Measurements from ENCODE around the gene APOBEC3H.
"Not testable (repeated sequence)": the region's sequence is repeated elsewhere in the genome, so short reads cannot be mapped to it uniquely, and the experiment has no call there.

The APOBEC3H gene

DNA sequence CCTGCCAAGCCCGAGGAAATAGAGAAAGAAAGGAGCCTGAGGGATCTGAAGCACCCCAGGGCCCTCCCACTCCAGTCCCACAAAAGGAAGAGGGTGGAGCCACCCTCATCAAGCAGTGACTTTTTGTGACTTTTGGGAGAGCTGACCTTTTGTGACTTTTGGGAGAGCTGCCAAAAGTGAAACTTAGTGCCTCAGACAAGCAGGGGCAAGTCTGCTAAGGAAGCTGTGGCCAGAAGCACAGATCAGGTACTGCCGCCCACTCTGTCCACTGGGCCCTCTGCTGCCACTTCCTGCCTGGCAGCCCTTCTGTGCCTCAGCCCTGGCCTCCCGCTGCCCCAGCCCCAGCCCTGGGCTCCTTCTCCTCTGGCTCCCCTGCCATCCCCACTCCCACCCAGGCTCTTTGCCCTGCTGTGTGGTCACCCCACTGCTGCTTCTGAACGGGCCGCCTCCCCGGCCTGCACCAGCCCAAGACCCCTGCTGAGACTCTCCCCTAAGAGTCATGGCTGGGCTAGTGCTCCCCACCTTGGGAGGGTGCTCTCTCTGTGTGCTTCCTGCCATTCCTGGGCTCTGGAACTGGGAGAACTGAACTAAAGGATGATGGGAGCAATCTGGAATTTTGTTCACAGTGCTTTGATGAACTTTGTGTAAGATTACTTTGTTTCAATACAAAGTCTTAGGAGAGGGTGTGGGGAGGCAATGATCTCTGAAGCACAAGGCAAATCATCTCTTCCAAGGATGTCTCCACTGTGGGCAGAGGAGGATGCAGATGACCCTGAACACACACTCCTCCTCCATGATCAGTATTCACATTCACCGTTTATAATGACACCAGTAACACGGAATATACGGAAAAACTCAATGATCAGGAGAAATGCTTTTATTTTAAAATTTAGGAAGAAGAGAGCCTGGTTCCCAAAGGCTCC, at the start of gene APOBEC3H:
Gene APOBEC3H, plus strand, starts transcription at position 147 of the 923 bp plus-strand sequence. CDS start 3,035 bp downstream, outside the sequence.
- no peak within 1 kb of the TSS for H2AFZ ChIP-seq (ENCODE audit: low read length)
- H3K27ac ChIP-seq (ENCODE audit: low read depth, low read length, poor library complexity, severe bottlenecking): no peak within 1 kb of the TSS
- no peaks in the 10 kb centered on the region for H3K4me1 ChIP-seq (ENCODE audit: insufficient read depth, low read length, severe bottlenecking)
- H3K79me2 ChIP-seq (ENCODE audit: insufficient read depth, low read length): no peaks in the 10 kb centered on the region
- no peaks in the 10 kb centered on the region for H3K9me2 ChIP-seq (ENCODE audit: low read depth, low read length)
- no peak within 1 kb of the TSS for H3K4me3 ChIP-seq (ENCODE audit: low read depth, low read length, poor library complexity, severe bottlenecking)
- H3K9me3 ChIP-seq (ENCODE audit: low read length): no peaks in the 10 kb centered on the region
- no peaks in the 10 kb centered on the region for H3K27me3 ChIP-seq (ENCODE audit: insufficient read depth, low read length)
- no peak within 1 kb of the TSS for H3K4me2 ChIP-seq (ENCODE audit: low read length)
- H4K20me1 ChIP-seq (ENCODE audit: insufficient read depth, low read length): no peaks in the 10 kb centered on the region
- H3K9ac ChIP-seq (ENCODE audit: low read length): no peak within 1 kb of the TSS
- H3F3A ChIP-seq (ENCODE audit: insufficient read depth, low read length): no peaks in the 10 kb centered on the region
- no peaks in the 10 kb centered on the region for H3K36me3 ChIP-seq (ENCODE audit: insufficient read depth, low read length)
- TF ChIP-seq, protein P1, sequence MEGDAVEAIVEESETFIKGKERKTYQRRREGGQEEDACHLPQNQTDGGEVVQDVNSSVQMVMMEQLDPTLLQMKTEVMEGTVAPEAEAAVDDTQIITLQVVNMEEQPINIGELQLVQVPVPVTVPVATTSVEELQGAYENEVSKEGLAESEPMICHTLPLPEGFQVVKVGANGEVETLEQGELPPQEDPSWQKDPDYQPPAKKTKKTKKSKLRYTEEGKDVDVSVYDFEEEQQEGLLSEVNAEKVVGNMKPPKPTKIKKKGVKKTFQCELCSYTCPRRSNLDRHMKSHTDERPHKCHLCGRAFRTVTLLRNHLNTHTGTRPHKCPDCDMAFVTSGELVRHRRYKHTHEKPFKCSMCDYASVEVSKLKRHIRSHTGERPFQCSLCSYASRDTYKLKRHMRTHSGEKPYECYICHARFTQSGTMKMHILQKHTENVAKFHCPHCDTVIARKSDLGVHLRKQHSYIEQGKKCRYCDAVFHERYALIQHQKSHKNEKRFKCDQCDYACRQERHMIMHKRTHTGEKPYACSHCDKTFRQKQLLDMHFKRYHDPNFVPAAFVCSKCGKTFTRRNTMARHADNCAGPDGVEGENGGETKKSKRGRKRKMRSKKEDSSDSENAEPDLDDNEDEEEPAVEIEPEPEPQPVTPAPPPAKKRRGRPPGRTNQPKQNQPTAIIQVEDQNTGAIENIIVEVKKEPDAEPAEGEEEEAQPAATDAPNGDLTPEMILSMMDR (IDR thresholded peaks at IDR 0.05; ENCODE audit: low read length): no peak
- no peak for TF ChIP-seq EZH2 (IDR thresholded peaks at IDR 0.05; ENCODE audit: borderline replicate concordance, low read length)

DNA sequence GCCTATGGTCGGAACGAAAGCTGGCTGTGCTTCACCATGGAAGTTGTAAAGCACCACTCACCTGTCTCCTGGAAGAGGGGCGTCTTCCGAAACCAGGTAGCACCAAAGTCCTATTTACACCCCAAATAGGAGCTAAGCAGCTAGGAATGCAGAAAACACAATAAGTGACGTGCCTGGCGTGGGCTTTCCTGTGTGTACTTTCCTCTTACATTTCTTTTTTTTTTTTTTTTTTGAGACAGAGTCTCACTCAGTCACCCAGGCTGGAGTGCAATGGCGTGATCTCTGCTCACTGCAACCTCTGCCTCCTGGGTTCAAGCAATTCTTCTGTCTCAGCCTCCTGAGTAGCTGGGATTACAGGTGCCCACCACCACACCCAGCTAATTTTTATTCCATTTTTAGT, 47.6 kb upstream of the APOBEC3H start:
- not testable (repeated sequence) for H3K27ac ChIP-seq (ENCODE audit: low read depth, low read length, poor library complexity, severe bottlenecking); H3K9me3 ChIP-seq (ENCODE audit: low read length); H3K36me3 ChIP-seq (ENCODE audit: insufficient read depth, low read length); H4K20me1 ChIP-seq (ENCODE audit: insufficient read depth, low read length); H2AFZ ChIP-seq (ENCODE audit: low read length); H3K4me3 ChIP-seq (ENCODE audit: low read depth, low read length, poor library complexity, severe bottlenecking); H3K4me1 ChIP-seq (ENCODE audit: insufficient read depth, low read length, severe bottlenecking); H3K27me3 ChIP-seq (ENCODE audit: insufficient read depth, low read length); H3K79me2 ChIP-seq (ENCODE audit: insufficient read depth, low read length); H3F3A ChIP-seq (ENCODE audit: insufficient read depth, low read length); H3K9me2 ChIP-seq (ENCODE audit: low read depth, low read length); H3K9ac ChIP-seq (ENCODE audit: low read length); H3K4me2 ChIP-seq (ENCODE audit: low read length)

DNA sequence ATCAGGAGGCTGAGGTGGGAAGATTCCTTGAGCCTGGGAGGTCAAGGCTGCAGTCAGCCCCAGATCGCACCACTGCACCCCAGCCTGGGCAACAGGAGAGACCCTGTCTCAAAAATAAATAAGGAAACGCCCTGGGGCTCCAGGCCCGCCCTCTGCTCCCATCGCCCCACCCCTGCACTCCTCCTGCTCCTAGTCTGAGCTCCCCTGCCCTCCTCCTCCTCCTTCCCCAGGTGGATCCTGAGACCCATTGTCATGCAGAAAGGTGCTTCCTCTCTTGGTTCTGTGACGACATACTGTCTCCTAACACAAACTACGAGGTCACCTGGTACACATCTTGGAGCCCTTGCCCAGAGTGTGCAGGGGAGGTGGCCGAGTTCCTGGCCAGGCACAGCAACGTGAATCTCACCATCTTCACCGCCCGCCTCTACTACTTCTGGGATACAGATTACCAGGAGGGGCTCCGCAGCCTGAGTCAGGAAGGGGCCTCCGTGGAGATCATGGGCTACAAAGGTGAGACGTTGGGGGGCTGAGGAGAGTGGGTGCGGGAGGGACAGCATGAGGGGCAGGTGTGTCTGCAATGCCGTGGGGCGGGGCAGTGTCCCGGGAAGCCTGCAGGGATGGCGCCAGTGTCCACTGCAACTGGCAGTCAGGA, 45.1 kb upstream of the APOBEC3H start:
- not testable (repeated sequence) for H3K4me1 ChIP-seq (ENCODE audit: insufficient read depth, low read length, severe bottlenecking); H3K4me2 ChIP-seq (ENCODE audit: low read length); H3K9ac ChIP-seq (ENCODE audit: low read length)

DNA sequence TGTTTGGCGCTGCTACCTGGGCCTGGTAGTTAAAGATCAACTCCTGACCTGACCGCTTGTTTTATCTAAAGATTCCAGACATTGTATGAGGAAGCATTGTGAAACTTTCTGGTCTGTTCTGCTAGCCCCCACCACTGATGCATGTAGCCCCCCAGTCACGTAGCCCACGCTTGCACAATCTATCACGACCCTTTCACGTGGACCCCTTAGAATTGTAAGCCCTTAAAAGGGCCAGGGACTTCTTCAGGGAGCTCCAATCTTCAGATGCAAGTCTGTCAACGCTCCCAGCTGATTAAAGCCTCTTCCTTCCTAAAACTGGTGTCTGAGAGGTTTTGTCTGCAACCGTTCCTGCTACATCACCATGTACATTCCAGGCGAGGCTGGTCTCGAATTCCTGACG, 41.4 kb upstream of the APOBEC3H start:
- H3K27me3 ChIP-seq (ENCODE audit: insufficient read depth, low read length): peaks cover 20% of the 10 kb centered on the region; the same call in 1 of the 2 replicates
- TF ChIP-seq, protein P1 (IDR thresholded peaks at IDR 0.05; ENCODE audit: low read length): no peak
- no peak for TF ChIP-seq EZH2 (IDR thresholded peaks at IDR 0.05; ENCODE audit: borderline replicate concordance, low read length)
- H3K27ac ChIP-seq (ENCODE audit: low read depth, low read length, poor library complexity, severe bottlenecking): no peak overlapping the region
- no peaks in the 10 kb centered on the region for H3F3A ChIP-seq (ENCODE audit: insufficient read depth, low read length)
- H3K79me2 ChIP-seq (ENCODE audit: insufficient read depth, low read length): no peaks in the 10 kb centered on the region
- no peak overlapping the region for H3K4me2 ChIP-seq (ENCODE audit: low read length)
- H3K4me3 ChIP-seq (ENCODE audit: low read depth, low read length, poor library complexity, severe bottlenecking): no peak overlapping the region
- H3K9me3 ChIP-seq (ENCODE audit: low read length): no peaks in the 10 kb centered on the region
- H3K9ac ChIP-seq (ENCODE audit: low read length): no peak overlapping the region
- H3K4me1 ChIP-seq (ENCODE audit: insufficient read depth, low read length, severe bottlenecking): no peaks in the 10 kb centered on the region
- H3K36me3 ChIP-seq (ENCODE audit: insufficient read depth, low read length): no peaks in the 10 kb centered on the region
- no peaks in the 10 kb centered on the region for H4K20me1 ChIP-seq (ENCODE audit: insufficient read depth, low read length)
- no peak overlapping the region for H2AFZ ChIP-seq (ENCODE audit: low read length)
- H3K9me2 ChIP-seq (ENCODE audit: low read depth, low read length): no peaks in the 10 kb centered on the region

More for the DNA sequence above, 45.1 kb upstream of the APOBEC3H start:
- H3K79me2 ChIP-seq (ENCODE audit: insufficient read depth, low read length); H3K27me3 ChIP-seq (ENCODE audit: insufficient read depth, low read length); H3K9me3 ChIP-seq (ENCODE audit: low read length); H2AFZ ChIP-seq (ENCODE audit: low read length); H3F3A ChIP-seq (ENCODE audit: insufficient read depth, low read length); H3K4me3 ChIP-seq (ENCODE audit: low read depth, low read length, poor library complexity, severe bottlenecking); H3K36me3 ChIP-seq (ENCODE audit: insufficient read depth, low read length); H4K20me1 ChIP-seq (ENCODE audit: insufficient read depth, low read length); H3K27ac ChIP-seq (ENCODE audit: low read depth, low read length, poor library complexity, severe bottlenecking); H3K9me2 ChIP-seq (ENCODE audit: low read depth, low read length): not testable (repeated sequence)

DNA sequence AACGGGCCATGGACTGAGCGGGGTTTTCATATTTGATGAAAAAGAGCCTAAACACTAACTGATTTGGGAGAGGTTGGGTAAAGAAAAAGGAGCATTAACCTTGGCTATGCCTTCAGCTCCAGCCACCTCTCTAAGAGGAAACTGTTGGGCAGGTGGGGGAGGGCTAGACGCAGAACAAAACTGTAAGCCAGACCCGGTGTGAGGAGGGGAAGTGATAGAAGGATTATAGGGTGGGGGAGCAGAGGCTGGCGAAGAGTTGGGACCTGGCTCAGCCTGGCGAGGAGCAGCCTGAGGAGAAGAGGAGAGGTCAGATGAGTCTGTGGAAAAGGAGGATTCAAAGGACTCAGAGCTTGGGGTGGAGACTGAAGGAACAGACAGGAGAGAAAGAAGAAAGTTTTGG, 35.8 kb upstream of the APOBEC3H start:
- not testable (repeated sequence) for H2AFZ ChIP-seq (ENCODE audit: low read length); H3K9me2 ChIP-seq (ENCODE audit: low read depth, low read length); H3K9ac ChIP-seq (ENCODE audit: low read length); H3K27ac ChIP-seq (ENCODE audit: low read depth, low read length, poor library complexity, severe bottlenecking); H4K20me1 ChIP-seq (ENCODE audit: insufficient read depth, low read length); H3F3A ChIP-seq (ENCODE audit: insufficient read depth, low read length); H3K4me1 ChIP-seq (ENCODE audit: insufficient read depth, low read length, severe bottlenecking); H3K4me2 ChIP-seq (ENCODE audit: low read length); H3K79me2 ChIP-seq (ENCODE audit: insufficient read depth, low read length); H3K9me3 ChIP-seq (ENCODE audit: low read length); H3K4me3 ChIP-seq (ENCODE audit: low read depth, low read length, poor library complexity, severe bottlenecking); H3K36me3 ChIP-seq (ENCODE audit: insufficient read depth, low read length)
- peaks cover 11% of the 10 kb centered on the region; the same call in 1 of the 2 replicates for H3K27me3 ChIP-seq (ENCODE audit: insufficient read depth, low read length)

DNA sequence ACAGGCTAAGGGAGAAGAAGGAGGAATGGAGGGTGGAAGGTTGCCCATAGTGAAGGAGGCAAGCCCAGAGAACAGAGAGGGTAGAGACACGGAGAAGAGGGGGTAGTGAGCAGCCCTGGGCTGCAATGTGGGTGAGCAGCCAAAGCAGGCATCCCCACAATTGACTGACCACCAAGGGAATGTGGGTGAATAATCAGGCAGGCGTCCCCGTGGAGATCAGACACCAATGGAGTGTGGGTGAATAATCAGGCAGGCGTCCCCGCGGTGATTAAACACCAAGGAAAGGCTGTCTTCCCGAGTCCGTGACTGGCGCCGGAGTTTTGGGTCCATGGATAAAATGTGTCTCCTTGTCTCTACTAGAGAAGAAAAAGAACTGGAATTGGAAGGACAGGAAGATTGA, 35.1 kb upstream of the APOBEC3H start:
- not testable (repeated sequence) for H3K9ac ChIP-seq (ENCODE audit: low read length); H3K4me3 ChIP-seq (ENCODE audit: low read depth, low read length, poor library complexity, severe bottlenecking); H3K9me2 ChIP-seq (ENCODE audit: low read depth, low read length); H3K36me3 ChIP-seq (ENCODE audit: insufficient read depth, low read length); H4K20me1 ChIP-seq (ENCODE audit: insufficient read depth, low read length); H3F3A ChIP-seq (ENCODE audit: insufficient read depth, low read length); H3K27ac ChIP-seq (ENCODE audit: low read depth, low read length, poor library complexity, severe bottlenecking); H2AFZ ChIP-seq (ENCODE audit: low read length); H3K4me1 ChIP-seq (ENCODE audit: insufficient read depth, low read length, severe bottlenecking); H3K79me2 ChIP-seq (ENCODE audit: insufficient read depth, low read length); H3K4me2 ChIP-seq (ENCODE audit: low read length); H3K9me3 ChIP-seq (ENCODE audit: low read length)
- peaks cover 12% of the 10 kb centered on the region; the same call in 1 of the 2 replicates for H3K27me3 ChIP-seq (ENCODE audit: insufficient read depth, low read length)
